Measurements from ENCODE around the gene CTDSP2. TPM values are rescaled to one million over a fixed set of nuclear protein-coding genes. Genes with fewer than 3 reads are reported as not detected.
"Not testable (repeated sequence)": the region's sequence is repeated elsewhere in the genome, so short reads cannot be mapped to it uniquely, and the experiment has no call there.

The CTDSP2 gene
- polyA plus RNA-seq, 5 donors = 256 to 312 (median 291) TPM

DNA sequence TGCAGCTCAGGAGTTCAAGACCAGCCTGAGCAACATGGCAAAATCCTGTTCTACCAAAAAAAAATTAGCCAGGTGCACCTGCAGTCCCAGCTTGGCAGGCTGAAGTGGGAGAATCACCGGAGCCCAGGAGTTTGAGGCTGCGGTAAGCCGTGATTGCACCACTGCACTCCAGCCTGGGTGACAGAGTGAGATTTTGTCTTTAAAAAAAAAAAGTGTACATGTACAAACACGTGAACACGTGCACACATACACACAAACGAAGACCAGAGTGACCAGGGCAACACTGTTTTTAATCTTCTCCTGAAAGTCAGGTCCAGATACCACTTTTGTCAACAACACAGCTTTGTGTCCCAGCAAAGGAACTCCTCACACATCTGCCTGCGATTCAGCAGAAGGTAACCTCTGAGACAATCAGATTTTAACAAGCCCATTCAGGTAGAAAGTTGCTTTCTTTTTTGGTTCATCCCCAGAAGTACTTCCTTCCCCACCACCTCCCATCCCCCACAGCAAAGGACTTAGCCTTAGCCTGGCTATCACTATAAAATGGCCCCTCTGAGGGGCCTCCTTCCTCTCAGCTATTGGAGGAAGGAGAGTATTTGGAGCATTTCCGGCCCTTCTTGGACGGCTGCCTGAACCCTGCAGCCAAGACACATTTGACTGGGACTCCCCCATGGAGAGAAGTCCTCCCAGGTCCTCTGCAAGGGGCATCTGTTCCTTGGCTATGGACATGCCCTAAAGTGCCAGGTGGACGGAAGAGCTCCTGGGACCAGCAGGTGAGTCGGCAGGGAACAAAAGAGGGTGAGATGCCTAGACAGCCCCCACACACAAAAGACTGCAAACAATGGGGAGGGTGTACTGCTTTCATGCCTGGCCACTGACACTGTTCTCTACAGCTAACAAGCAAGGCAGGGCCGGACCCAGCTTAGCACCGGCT is 9.8 kb downstream of the CTDSP2 start:
- DNase-seq = peak; percentile 91 to 94

DNA sequence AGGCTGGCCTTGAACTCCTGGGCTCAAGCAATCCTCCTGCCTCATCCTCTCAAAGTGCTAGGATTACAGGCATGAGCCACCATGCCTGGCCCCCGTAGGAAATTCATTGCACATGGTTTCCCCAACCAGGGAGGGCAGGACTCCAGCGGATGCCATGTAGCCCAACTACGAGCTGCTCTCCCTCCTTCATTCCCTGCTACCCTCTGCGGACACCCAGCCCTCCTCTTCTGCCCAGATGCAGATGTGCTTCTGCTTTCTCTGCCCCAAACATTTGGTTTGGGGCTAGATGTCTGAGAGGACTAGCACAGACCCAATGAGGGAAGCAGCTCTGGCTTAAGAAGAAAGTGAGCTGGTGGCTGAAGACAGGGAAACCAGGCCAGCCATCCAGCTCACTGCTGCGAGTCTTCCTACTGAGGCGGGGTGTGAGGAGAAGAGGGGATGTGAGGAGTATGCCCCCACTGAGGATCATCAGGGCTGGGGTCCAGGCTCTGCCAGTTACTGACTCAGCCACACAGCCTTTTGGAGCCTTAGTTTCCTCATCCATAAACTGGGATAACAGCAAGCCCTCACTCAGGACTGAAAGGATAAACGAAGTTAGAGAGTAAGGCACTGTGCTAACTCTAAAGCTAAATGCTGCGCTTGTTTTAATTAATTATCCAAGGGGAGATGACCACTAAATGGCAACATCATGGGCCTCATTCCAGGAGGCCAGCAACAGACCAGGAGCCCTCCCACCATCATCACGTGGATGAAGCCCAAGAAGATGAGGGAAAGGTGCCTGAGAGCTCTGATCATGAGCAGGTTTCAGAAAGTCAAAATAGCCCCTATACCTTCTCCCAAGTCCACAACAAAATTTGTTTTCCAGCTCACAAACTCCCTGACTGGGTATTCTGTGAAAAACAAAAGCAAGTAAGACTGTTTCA is 10.9 kb downstream of the CTDSP2 start:
- no peak for DNase-seq

DNA sequence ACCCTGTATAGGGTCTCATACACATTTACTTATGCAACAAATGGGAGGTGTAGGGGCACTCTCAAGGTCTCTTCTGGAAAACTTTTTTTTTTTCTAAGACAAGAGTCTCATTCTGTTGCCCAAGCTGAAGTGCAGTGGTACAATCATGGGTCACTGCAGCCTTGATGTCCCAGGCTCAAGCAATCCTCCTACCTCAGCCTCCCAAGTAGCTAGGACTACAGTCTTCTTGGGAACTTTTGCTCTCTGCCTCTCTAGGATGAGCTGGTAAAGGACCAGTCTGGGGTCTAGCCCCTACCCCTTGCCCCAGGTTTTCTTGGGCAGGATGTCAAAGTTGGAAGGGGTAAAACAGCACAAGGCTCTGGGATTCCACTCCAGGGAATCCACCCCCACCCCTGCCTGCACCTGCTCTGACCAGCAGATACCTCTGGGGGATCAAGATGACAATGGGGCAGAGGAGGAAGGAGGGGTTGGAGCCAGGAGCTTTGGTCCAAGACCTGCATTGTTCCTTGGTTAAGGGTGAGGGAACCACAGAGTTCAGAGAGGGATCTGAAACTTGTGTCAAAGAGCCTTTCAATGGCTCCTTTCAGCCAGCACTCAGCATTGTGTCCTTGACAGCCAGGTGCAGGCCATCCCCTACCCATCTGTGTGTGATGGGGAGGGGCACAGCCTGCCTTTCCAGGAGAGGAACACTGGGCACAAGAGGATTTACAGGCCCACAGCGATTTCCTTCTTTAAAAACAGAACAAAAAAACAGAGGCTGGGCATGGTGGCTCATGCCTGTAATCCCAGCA is 12.2 kb downstream of the CTDSP2 start:
- DNase-seq = no peak

DNA sequence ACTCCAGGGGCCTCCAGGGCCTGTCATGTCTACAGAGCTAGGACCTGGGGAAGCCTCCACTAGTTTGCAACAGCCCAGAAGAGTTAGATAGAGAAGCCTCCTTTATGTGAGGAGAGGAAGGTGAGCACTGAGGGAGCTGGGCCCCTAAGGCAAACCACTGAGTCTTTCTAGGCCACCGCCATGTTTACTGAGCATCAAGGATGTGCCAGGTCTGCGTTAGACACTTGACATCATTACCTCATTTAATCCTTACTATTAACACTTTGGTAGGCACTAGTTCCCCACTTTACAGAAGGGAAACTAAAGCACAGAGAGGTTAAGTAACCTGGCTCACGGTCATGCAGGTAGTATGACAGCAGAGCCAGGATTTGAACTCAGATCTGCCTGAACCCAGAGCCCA is 12.9 kb downstream of the CTDSP2 start:
- no peak for DNase-seq

DNA sequence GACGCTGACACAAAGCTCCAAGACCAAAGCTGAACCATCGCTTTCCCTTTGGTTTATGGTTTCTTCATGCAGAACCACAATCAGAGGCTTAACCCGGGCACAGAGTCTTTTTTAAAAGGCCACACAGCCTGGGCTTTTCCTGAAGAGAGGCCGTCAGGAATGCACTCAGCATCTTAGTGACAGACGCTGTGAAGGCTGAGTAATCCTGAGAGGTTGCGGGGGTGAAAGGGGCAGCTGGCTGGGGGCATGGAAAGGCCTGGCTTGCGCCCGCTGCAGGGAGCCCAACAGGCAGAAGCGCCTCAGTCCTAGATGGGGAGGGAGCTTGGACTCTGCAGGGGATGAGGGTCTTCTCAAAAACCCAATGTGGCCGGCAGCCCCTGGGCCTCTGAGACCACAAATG is 13.6 kb downstream of the CTDSP2 start:
- no peak for DNase-seq

DNA sequence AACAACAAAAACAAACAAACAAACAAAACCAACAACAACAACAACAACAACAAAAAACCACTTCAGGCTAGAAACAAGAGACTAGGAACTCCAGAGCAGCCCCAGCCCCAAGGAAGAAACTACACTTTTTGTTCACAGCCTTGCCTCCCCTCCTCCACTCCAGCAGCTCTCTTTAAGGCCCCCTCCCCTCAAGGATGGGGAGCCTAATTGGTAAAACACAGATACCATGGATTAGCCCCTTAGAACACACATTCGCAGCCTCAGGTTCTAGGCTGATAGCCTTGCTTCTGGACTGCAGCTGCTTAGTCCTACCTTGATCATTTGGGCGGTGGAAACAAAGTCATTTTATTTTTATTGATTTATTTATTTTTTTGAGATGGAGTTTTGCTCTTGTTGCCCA is 16.1 kb downstream of the CTDSP2 start:
- no peak for DNase-seq

DNA sequence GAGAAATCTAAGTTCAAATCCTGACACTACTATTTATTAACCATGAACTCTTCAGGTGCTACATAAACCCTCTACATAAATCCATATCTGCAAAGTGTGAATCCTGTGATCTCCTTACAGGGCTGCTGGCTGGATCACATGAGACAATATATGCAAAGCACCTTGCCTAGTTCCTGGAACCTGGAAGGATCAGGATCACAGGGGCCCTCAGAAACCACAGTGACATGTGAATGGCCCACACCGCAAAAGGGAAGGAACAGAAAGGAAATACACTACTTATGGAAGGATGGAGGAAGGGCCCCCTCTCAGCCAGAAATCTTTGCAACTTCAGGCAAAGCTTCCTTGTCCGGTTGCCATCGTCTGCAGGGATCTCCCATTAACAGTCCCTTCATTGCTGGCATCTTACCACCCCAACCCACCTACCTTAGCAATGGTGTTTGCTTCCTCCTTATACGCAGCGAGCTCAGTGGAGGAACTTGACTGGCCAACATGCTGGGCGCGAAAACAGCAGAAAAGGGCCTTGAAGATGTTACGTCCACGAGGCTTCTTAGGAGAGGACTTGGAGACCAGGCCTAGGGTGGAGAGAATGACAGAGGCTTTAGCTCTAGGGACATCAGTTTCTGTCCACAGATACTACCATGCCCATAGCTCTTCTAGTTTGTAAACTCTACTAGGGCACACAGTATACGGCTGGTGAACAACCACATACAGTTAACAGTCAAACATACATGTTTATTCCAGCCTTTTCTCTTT is 17.3 kb downstream of the CTDSP2 start:
- no peak for DNase-seq

DNA sequence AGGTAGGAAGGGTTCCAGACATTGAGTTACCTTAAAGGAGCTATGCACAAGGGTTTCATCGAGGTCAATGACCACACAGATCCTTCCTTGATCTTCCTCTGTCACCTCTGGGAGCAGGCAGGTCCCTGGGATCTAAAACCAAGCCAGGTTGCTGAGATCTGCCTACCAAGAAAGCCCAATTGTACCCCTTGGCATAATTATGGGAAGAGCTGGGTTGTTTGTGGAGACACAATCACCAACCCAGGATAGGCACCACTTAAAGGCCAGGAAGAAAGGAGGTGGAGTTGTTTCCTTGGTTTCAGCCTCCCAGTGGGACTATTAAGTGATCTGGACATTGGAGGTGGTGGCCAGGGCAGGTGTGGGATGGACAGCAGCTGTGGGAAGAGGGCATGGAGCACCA is 19.6 kb downstream of the CTDSP2 start:
- DNase-seq = no peak

DNA sequence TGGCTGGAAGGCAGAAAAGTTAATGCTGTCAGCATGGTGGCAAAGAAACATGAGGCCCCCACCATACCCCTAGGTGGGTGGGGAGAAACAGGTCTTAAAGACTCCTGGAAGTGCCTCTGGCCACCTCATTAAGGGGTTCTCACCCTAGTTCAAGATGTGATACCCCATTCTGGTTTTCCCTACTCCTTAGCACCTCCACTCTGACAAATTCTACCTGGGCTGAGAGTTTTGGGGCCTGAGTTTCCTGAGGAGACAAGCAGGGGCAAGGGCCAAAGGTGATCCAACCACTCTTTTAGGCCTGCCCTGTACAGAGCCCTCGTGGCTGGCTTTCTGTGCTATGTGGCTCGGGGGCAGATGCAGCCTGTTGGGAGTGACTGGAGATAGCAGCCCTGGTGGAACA is 20.1 kb downstream of the CTDSP2 start:
- DNase-seq = no peak

DNA sequence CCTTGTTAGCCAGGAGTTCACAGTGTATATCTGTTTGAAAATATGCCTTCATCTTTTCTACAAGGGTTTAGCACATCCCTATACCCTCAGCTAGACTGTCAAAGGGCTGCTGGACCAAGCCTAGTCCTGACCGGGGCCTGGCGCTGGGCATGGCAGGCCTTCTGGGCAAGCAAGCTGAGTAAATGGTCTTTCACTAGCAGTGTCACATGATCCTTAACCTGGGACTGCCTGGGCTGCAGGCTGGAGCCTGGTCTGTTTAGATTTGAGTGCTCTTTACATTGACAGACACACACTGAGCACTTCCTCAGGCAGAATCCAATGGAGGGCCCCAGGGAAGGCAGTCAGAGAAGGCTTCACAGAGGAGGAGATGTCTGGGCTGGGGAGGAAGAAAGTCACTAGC is 21.1 kb downstream of the CTDSP2 start:
- no peak for DNase-seq

DNA sequence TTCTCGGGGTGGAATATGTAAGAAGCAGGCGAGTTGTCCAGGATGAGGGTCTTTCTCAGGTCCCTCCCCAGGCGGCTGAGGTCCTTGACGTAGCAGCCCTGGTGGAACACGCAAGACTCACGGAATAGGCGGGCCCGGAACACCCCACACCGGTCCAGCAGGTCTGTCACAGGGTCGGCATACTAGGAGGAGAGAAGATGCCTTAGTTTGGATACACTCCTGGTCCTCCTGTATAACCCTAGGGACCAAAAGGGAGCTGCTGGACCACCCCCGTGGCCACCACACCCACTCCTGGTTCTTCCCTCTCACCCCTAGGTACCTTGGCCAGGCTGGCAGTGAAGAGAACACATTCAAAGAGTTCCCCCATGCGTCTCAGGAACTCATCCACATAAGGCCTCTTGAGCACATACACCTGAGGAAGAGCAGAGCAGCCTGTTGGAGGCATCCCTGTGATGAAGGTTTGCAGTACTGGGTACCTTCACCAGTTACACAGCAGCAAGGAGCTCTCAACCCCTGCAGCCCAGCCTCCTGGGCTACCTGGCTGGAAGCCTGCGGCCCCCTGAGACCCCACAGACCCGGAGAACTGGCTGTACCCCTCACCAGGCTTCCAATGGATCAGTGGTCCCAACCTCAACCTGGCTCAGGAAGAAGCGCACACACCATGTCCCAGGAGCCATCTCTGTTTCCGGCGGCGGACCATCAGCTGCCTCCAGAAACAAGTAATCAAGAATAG is 22.5 kb downstream of the CTDSP2 start:
- no peak for DNase-seq

DNA sequence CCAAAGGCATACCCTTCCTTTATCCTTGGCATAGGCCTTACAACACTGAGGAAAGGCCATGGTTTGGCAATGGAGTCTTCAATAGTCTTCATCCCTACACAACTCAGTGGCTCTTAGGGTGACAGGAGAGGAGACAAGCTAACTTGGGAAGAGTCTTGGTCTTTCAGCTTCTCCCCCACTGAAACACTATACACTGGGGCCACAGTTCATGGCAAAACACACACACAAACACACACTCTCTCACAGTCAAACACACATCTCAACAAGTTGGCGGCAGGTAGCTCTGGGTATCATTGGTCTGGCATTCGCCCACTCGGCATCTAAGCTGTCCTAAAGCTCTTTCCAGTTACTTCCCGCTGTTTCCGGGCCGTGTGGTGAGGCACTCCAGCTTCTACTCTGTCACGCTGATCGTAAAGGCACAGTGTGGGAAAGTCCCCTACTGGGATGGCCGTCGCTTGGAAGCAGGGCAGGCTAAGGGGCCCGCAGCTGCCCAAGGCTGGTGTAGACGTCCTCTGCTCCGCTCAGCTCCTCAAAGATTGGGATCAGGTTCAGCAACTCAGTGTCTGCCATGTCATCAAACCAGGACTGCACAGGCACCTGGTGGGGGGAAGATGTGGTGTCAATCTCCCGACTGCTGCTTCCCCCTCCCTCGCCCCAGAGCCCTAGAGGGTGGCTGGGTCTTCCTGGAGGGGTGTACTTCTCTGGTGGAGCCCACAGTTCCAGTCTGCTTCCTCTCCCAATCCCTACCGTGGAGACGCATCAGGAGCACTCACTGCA is 23.2 kb downstream of the CTDSP2 start:
- no peak for DNase-seq

DNA sequence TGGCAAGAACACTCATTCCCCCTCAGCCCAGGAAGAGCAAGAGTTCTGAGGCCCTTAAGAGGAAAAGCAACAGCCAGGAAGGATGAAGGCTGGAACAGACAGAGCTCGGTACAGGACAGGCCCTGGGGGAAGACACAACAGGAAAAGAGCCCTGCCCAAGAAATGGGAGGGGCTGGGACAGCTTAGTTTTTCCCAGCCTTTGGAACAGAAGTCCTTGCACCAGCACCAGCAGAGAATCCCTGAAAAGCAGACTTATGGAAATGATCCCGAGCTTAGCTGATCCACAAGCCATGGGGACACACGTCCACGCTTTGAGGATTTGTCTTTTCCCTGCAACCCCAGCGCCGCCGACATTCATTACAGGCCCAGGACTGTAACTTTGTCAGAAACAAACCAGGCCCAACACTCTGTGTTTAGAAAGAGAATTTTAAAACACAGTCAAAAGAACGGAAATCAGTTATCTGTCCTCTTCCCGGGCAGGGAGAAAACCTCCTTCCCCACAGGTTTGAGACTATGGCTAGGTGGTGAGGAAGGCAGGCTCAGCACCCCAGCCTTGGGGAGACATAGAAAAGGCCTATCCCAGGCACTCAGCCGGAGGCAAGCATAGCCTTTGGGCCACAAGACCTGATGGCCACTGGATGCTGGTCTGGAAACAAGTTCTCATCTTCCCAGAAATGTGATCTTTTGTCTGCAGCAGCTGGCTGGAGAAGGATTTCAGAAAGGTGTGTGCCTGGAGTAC is 24.0 kb downstream of the CTDSP2 start:
- DNase-seq = no peak

DNA sequence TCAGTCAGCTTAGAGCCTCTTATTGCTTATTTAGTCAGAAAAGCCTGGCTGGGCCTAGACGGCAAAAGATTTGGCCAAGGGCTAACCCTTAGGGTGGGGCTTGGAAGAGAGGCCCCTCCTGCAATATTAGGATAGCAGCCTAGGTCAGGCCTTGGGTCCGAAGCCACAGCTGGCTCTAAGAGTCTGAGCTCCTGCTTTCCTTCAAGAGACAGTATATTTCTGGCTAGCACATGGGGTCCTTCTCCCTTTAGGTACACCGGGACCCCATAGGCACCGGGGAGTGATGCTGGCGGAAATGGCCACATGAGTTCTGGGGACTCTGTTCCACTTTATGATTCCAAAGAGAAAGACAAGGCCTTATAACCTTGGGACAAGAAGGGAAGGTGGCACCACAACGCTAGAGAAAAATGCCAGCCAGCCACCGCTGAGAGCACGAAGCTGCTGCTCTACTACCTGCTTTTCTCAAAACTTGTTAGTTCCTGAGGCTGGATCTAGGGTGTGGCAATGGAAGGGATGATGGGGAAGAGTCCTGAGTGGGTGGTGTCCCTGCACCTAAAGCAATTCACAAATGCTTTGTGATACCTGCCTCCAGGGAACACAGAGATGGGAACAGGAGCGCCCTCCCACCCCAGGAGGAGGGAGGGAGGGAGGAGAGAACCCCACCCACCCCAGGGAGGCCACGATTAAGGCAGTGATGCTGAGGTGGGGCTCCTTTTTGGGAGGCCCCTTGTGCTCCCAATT is 24.9 kb downstream of the CTDSP2 start:
- no peak for DNase-seq

DNA sequence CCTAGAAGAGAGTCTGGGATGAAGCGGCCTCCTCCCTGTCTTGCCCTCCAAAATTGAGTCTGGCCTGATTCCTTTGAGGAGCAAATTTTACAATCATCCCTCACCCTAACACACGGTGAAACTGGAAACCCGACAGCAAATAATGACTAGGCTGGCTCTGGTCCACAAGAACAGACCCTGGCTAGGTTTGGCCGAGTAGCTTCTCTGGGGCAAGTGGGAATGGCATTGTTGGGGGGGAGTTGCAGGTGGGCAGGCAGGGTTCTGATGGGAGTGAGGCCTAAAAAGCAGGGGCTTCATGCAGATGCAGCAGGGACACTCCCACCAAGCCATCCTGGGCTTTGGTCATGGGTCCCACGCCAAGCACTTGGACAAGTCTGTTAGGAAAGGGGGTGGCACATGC is 25.5 kb downstream of the CTDSP2 start:
- DNase-seq = not testable (repeated sequence)

DNA sequence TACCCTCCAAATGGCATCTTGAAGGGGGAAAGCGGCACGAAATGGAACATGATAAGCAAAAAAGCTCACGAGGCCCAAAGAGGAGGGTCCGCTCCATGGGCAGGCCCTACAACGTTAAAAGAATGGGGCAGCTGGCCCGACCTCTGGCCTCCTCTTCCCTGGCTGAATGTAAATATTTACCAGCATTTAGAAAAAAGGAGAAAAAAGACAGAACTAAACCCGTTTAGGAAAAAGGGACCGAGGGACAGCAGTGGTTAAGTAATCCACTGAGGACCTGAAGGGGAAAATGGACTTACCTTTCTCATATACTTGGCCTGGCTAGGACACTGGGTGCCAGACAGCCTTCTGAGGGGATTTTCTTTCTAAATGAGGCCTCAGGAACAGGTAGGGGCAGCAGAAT is 26.4 kb downstream of the CTDSP2 start:
- DNase-seq = not testable (repeated sequence)

DNA sequence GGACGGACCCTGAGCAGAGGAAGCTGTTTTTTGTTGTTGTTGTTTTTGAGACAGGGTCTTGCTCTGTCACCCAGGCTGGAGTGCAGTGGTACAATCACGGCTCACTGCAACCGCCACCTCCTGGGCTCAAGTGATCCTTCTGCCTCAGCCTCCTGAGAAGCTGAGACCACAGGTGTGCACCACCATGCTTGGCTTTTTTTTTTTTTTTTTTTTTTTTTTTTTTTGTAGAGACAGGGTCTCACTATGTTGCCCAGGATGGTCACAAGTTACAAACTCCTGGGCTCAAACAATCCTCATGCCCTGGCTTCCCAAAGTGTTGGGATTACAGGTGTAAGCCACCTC is 28.6 kb downstream of the CTDSP2 start:
- not testable (repeated sequence) for DNase-seq

Data from right lung (tissue), 5 donors.